PC-3 (cell line): ENCODE measurements around the gene RPS18. TPM values are rescaled to one million over a fixed set of nuclear protein-coding genes. Genes with fewer than 3 reads are reported as not detected.
A peak's percentile ranks its signal among the peaks of the same experiment; 100 is the strongest.

Experiments
- ATAC-seq: fragments of 200-7000 bp; cut with Tn5 transposase; 2 replicates; pipeline ENCODE4 v1.9.1; 2020; ENCODE audit warnings: mild to moderate bottlenecking, moderate library complexity
- BruUV-seq: library from RNA; stranded (reverse); fragments of 400-500 nt; replicated peaks from 2 replicates; lab custom pipeline; 2021; lab: Mats Ljungman, UMichigan
- CTCF ChIA-PET: fragments of 300-600 bp; sonication (Branson Sonifier 250); formaldehyde crosslinking; loops from one replicate; lab custom pipeline; 2022; ENCODE audit warnings: antibody characterized with exemption; lab: Charles Lee
- POLR2A ChIA-PET: fragments of 300-600 bp; sonication (Branson Sonifier 250); formaldehyde crosslinking; loops from one replicate; lab custom pipeline; 2022; ENCODE audit warnings: antibody characterized with exemption; ENCODE audit not compliant: unreplicated experiment; lab: Charles Lee
- DNase-seq: peaks from one replicate; pipeline ENCODE4 v3.0.0-alpha.2; 2015
- H2AFZ ChIP-seq: fragments of 300-600 bp; sonication (generic); 2 replicates; pipeline ENCODE4 v1.6.0; 2016; ENCODE audit warnings: antibody characterized with exemption, low read length
- H3F3A ChIP-seq: fragments of 300-600 bp; sonication (generic); one replicate; pipeline ENCODE4 v1.6.0; 2017; ENCODE audit warnings: antibody characterized with exemption, low read length, control low read depth, mild to moderate bottlenecking; ENCODE audit not compliant: unreplicated experiment
- H3K27ac ChIP-seq: fragments of 300-600 bp; sonication (generic); 2 replicates; pipeline ENCODE4 v1.5.1; 2016; ENCODE audit warnings: mild to moderate bottlenecking, low read length
- H3K27me3 ChIP-seq: fragments of 300-600 bp; sonication (generic); 2 replicates; pipeline ENCODE4 v1.6.1; 2016; ENCODE audit warnings: low read length, mixed read lengths
- H3K36me3 ChIP-seq: fragments of 300-600 bp; sonication (generic); 2 replicates; pipeline ENCODE4 v1.6.1; 2016; ENCODE audit warnings: low read depth, mixed run types, low read length, mixed read lengths
- H3K4me1 ChIP-seq: fragments of 300-600 bp; sonication (generic); 2 replicates; pipeline ENCODE4 v1.5.1; 2016; ENCODE audit warnings: low read length; ENCODE audit not compliant: insufficient read depth
- H3K4me2 ChIP-seq: fragments of 300-600 bp; sonication (generic); 2 replicates; pipeline ENCODE4 v1.6.0; 2016; ENCODE audit warnings: low read length
- H3K4me3 ChIP-seq: fragments of 300-600 bp; sonication (generic); 2 replicates; pipeline ENCODE4 v1.5.1; 2016; ENCODE audit warnings: mild to moderate bottlenecking, low read length, mixed read lengths
- H3K79me2 ChIP-seq: fragments of 300-600 bp; sonication (generic); 2 replicates; pipeline ENCODE4 v1.6.1; 2017; ENCODE audit warnings: low read length, mixed read lengths
- H3K9ac ChIP-seq: fragments of 300-600 bp; sonication (generic); 2 replicates; pipeline ENCODE4 v1.6.0; 2016; ENCODE audit warnings: mild to moderate bottlenecking, low read length
- H3K9me2 ChIP-seq: fragments of 300-600 bp; sonication (generic); replicated peaks from 2 replicates; pipeline ENCODE4 v1.6.1; 2016; ENCODE audit warnings: mixed run types, low read length, mixed read lengths
- H3K9me3 ChIP-seq: fragments of 300-600 bp; sonication (generic); 2 replicates; pipeline ENCODE4 v1.6.1; 2016; ENCODE audit warnings: low read length, mixed read lengths
- H4K20me1 ChIP-seq: fragments of 300-600 bp; sonication (generic); 2 replicates; pipeline ENCODE4 v1.6.1; 2016; ENCODE audit warnings: low read length, mixed read lengths
- CTCF ChIP-seq: fragments of 300-600 bp; sonication (generic); conservative IDR thresholded peaks from 2 replicates; pipeline ENCODE4 v1.5.1; 2017; ENCODE audit warnings: antibody characterized with exemption, low read depth, mild to moderate bottlenecking, low read length
- EZH2 ChIP-seq: fragments of 300-600 bp; sonication (generic); IDR thresholded peaks from one replicate; pipeline ENCODE4 v1.6.1; 2017; ENCODE audit warnings: antibody characterized with exemption, mild to moderate bottlenecking, low read length; ENCODE audit not compliant: unreplicated experiment
- EZH2phosphoT487 ChIP-seq: fragments of 300-600 bp; sonication (generic); IDR thresholded peaks from 2 replicates; pipeline ENCODE4 v1.6.1; 2018; ENCODE audit warnings: mild to moderate bottlenecking, antibody characterized with exemption, low read length, borderline replicate concordance
- intact Hi-C: fragments of 100-400 bp; cut with micrococcal nuclease; formaldehyde crosslinking; loops from 2 replicates; pipeline ENCODE4 v1.9.0; 2023
- total RNA-seq: library from RNA; depleted of rRNA; stranded (reverse); fragments of >200 nt; gene quantifications from 2 replicates; pipeline ENCODE4 v1.2.3, GENCODE V29; 2014

RPS18 gene
- total RNA-seq, 1 experiment from 2014 or later = 3,161 TPM

GRCh38 chr6:33288141-33288920 lies 16.5 kb downstream of the RPS18 start:
- intact Hi-C loops = no loop called here
- peaks cover 52% of the 10 kb centered on the region for H3K79me2 ChIP-seq
- ATAC-seq = no peak

GRCh38 chr6:33288921-33289783 lies 17.3 kb downstream of the RPS18 start, which contains the start of the genes PFDN6 and WDR46:
PFDN6 (plus strand) TSS chr6:33289601; CDS start chr6:33289857, 256 bp downstream.
WDR46 (minus strand) TSS chr6:33289239; CDS start chr6:33289170, 69 bp downstream.
- Histone ChIP-seq H3K4me3 (peak within 1 kb of the TSS; percentile 97), H3K4me2 (peak within 1 kb of the TSS; percentile 98), H3K36me3 (peaks cover 41% of the 10 kb centered on the region), H3K9ac (peak within 1 kb of the TSS; percentile 91), H3K9me3 (no peaks in the 10 kb centered on the region), H2AFZ (peak within 1 kb of the TSS; percentile 98), H4K20me1 (no peaks in the 10 kb centered on the region), H3K79me2 (peaks cover 52% of the 10 kb centered on the region), H3K27ac (peak within 1 kb of the TSS; percentile 6), H3K27me3 (no peaks in the 10 kb centered on the region), H3K4me1 (peaks cover 17% of the 10 kb centered on the region), H3F3A (no peaks in the 10 kb centered on the region), H3K9me2 (no peaks in the 10 kb centered on the region)
- peak; percentile 88 for DNase-seq
- POLR2A ChIA-PET = interaction anchor here (0.6 to 1.5 kb wide), 4 partner anchors 10 to 317 kb away, joined by 4 to 12 read pairs (median 8); partner anchors contain the start of genes RPS18 and VPS52
- BruUV-seq = no TSS peak
- ATAC-seq = peak; percentile 95
- intact Hi-C loops = loop anchor here (1.0 kb wide), 1 partner anchor 10 kb away; no protein-coding TSS in a partner anchor
- CTCF ChIA-PET = no interaction called here
- TF ChIP-seq EZH2 = no peak
- TF ChIP-seq CTCF = no peak
- no peak for TF ChIP-seq EZH2phosphoT487

More at GRCh38 chr6:33288141-33288920, 16.5 kb downstream of the RPS18 start:
- TF ChIP-seq EZH2 = no peak
- TF ChIP-seq CTCF = no peak
- TF ChIP-seq EZH2phosphoT487 = no peak
- CTCF ChIA-PET = no interaction called here
- Histone ChIP-seq H3K27ac (peak overlapping the region; percentile 6), H3K27me3 (no peaks in the 10 kb centered on the region), H3K4me2 (peak overlapping the region; percentile 98), H2AFZ (peak overlapping the region; percentile 98), H3K36me3 (peaks cover 42% of the 10 kb centered on the region), H3K4me1 (peaks cover 17% of the 10 kb centered on the region), H4K20me1 (no peaks in the 10 kb centered on the region), H3K9me3 (no peaks in the 10 kb centered on the region), H3K9me2 (no peaks in the 10 kb centered on the region), H3F3A (no peaks in the 10 kb centered on the region), H3K9ac (peak overlapping the region; percentile 91), H3K4me3 (peak overlapping the region; percentile 97)
- POLR2A ChIA-PET = interaction anchor here (1.1 to 1.5 kb wide), 2 partner anchors 11 to 16 kb away, joined by 4 to 7 read pairs; partner anchors contain the start of genes RPS18 and VPS52
- DNase-seq = no peak
- TSS peak; percentile 68 for BruUV-seq
